HG02970 (cell line): ENCODE measurements around the gene ZCCHC24.

ENCODE experiments used
- ATAC-seq: cut with Tn5 transposase; IDR thresholded peaks from one replicate; pipeline ENCODE4 v1.9.1; 2021; ENCODE audit warnings: mild to moderate bottlenecking, moderate library complexity, moderate number of reproducible peaks; ENCODE audit not compliant: unreplicated experiment, low FRiP score

ZCCHC24 gene

GRCh38 chr10:79473496-79474095, 28.2 kb upstream of the ZCCHC24 start:
- no peak for ATAC-seq

GRCh38 chr10:79472951-79473350, 27.5 kb upstream of the ZCCHC24 start:
- no peak for ATAC-seq

GRCh38 chr10:79472449-79472848, 27.0 kb upstream of the ZCCHC24 start:
- ATAC-seq = no peak

GRCh38 chr10:79471776-79472175, 26.4 kb upstream of the ZCCHC24 start:
- no peak for ATAC-seq

GRCh38 chr10:79470096-79470495, 24.7 kb upstream of the ZCCHC24 start:
- no peak for ATAC-seq

- no peak for ATAC-seq
These were observed 23.6 kb upstream of the ZCCHC24 start for GRCh38 chr10:79468841-79469585.

GRCh38 chr10:79468015-79468560, 22.7 kb upstream of the ZCCHC24 start:
- ATAC-seq = no peak

- no peak for ATAC-seq
These were observed 19.9 kb upstream of the ZCCHC24 start for GRCh38 chr10:79465341-79465740.

GRCh38 chr10:79463578-79464496, 18.4 kb upstream of the ZCCHC24 start:
- no peak for ATAC-seq

- ATAC-seq = no peak
These were observed 15.3 kb upstream of the ZCCHC24 start for GRCh38 chr10:79460687-79461086.

- ATAC-seq = no peak
These were observed 13.8 kb upstream of the ZCCHC24 start for GRCh38 chr10:79459243-79459642.

GRCh38 chr10:79458483-79458882, 13.1 kb upstream of the ZCCHC24 start:
- ATAC-seq = no peak

- no peak for ATAC-seq
These were observed 11.9 kb upstream of the ZCCHC24 start for GRCh38 chr10:79457256-79457785.

- ATAC-seq = no peak
These were observed 8.8 kb upstream of the ZCCHC24 start for GRCh38 chr10:79454259-79454658.

GRCh38 chr10:79453392-79453791, 8.0 kb upstream of the ZCCHC24 start:
- ATAC-seq = no peak

GRCh38 chr10:79452174-79452611, 6.8 kb upstream of the ZCCHC24 start:
- no peak for ATAC-seq

GRCh38 chr10:79451046-79451699, 5.7 kb upstream of the ZCCHC24 start:
- no peak for ATAC-seq

- ATAC-seq = no peak
These were observed 4.0 kb upstream of the ZCCHC24 start for GRCh38 chr10:79449181-79450146.

GRCh38 chr10:79448732-79449049, 3.3 kb upstream of the ZCCHC24 start:
- no peak for ATAC-seq
